ENCODE data around the gene PTGR2.

- TF ChIP-seq CTCF (IDR thresholded peaks at IDR 0.05) (no peak), POLR2AphosphoS5 (IDR thresholded peaks at IDR 0.05; ENCODE audit: low read depth, low read length) (no peak)
These were observed 44.3 kb downstream of the PTGR2 start for GRCh38 chr14:73895939-73896338.
